HS-5 (cell line): ENCODE results near the gene DMRT1.
A peak's percentile ranks its signal among the peaks of the same experiment; 100 is the strongest.
"Not testable (repeated sequence)": the region's sequence is repeated elsewhere in the genome, so short reads cannot be mapped to it uniquely, and the experiment has no call there.

ENCODE experiments used
- DNase-seq: peaks from one replicate; pipeline ENCODE4 v3.0.0-alpha.2; 2012; ENCODE audit warnings: low read depth

DMRT1 gene

DNA sequence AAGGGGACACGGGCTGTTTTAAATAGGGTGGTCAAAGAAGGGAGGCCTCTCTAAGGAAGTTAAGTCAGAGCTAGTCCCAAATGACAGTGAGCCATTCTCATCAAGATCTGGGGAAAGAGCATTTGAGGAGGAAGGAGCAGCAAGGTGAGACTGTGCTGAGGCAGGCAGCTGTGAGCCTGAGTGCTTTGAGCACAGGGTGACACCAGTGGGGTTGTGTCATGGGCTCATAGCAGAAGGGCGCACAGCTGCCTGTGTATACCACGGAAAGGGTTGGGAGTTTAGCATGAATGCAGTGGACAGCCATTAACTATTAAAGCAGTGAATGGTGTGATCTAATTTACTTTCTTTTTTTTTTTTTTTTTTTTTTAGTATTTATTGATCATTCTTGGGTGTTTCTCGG lies 19.2 kb downstream of the DMRT1 start:
- no peak for DNase-seq

DNA sequence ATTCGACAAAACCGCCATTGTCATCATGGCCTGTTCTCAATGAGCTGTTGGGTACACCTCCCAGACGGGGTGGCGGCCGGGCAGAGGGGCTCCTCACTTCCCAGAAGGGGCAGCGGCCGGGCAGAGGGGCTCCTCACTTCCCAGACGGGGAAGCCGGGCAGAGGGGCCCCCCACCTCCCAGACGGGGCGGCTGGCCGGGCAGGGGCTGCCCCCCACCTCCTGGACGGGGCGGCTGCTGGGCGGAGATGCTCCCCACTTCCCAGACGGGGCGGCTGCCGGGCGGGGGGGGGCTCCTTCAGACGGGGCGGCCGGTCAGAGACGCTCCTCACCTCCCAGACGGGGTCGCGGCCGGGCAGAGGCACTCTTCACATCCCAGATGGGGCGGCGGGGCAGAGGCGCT lies 20.0 kb downstream of the DMRT1 start:
- DNase-seq = not testable (repeated sequence)

DNA sequence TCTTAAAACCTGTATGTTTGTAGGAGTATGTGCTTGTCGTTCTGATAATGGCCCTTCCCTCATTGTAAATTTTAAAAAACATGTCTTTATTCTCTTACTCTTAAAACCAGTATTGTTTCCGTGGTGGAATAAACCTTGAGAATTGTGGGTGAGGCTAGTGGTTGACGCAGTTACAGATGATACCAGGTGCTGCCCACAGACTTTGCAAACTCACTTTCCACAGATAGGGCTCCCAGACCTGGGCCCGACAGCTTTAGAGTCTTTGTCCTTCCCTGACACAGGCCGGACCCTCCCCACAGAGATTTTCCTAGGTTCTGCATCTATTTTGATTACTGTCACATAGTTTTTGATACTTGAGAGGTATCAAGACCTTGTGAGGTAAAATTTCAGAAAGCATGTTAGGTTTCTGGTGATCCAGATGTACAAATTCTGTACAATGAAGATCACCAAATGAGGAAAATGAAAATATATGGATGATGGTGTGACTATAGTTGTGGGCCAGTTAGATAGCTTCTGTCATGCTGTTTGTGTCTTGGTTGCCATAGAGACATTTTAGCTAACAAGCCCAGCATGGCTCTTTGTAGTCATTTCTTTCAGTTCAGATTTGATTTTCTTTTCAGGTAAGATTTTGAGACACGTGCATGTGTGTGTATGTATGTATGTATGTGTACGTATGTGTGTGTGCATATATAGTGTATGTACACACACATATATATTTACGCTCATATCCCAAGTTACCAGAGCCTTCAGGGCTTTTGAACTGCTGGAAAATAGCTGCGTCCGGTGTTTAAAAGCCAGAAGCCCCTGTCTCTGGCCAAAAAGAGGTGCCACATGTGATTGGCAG lies 33.8 kb downstream of the DMRT1 start:
- DNase-seq = no peak

DNA sequence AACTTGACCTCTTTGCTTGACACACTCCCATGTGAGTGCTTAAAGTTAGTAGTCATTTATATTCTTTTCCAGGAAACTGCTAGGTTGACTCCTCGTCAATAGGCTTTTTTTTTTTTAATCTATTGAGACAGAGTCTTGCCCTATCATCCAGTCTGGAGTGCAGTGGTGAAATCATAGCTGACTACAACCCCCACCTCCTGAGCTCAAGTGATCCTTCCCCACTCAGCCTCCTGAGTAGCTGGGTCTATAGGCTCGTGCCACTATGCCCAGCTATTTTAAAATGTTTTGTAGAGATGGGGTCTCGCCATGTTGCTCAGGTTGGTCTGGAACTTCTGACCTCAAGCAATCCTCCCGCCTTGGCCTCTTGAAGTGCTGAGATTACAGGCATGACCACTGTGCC lies 34.9 kb downstream of the DMRT1 start:
- DNase-seq = no peak

DNA sequence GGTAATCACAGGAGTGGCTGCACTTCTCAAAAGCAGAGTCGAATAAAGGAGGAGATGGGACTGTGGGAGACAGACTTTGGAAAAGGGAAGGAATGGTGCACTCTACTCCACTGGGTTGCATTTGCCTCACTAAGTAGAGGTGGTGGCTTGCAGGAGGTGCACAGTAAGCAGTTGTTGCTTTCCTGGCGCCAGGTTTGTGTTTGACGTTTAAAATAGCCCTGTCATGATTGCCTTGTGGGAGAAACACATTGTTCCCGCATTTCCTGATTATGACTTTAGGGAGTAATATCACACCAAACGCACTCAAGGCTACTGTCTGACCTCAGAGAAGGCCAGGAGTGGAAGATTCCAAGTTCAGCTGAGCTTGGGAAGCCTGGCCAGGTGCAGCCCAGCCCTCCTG lies 36.7 kb downstream of the DMRT1 start:
- DNase-seq = no peak

GRCh38 chr9:880725-881124 lies 39.2 kb downstream of the DMRT1 start:
- DNase-seq = no peak

GRCh38 chr9:882416-882924 lies 41.0 kb downstream of the DMRT1 start:
- no peak for DNase-seq

DNA sequence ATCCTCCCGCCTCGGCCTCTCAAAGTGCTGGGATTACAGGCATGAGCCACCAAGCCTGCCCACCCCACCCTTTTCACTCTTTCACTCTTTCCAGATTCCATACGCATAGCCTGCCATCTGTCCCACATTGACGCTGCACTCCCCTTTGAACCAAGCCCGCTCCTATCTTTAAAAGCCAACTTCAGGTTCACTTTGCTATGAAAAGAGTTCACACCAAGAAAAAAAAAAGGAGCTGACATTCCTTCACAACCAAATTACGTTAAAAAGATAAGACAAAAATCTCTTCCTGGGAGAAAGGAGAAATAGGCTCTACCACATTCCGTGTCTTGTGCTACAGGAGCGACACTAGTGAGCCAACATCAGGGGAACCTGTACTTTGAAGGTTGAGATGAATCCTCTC lies 41.5 kb downstream of the DMRT1 start:
- DNase-seq = no peak

DNA sequence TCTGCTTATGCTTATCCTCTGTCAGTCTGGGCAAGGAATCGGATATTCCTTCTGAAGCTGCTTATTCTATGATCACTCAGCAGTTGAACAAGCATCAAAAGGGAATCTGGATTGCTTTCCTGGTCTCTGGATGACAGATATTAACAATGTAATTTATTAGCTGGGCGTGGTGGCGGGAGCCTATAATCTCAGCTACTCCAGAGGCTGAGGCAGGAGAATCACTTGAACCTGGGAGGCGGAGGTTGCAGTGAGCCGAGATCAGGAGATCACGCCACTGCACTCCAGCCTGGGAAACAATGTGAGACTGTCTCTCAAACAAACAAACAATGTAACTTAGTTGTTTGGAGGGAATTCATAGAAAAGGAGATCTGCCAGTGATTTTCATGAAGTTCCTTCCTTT lies 45.4 kb downstream of the DMRT1 start:
- DNase-seq = no peak

DNA sequence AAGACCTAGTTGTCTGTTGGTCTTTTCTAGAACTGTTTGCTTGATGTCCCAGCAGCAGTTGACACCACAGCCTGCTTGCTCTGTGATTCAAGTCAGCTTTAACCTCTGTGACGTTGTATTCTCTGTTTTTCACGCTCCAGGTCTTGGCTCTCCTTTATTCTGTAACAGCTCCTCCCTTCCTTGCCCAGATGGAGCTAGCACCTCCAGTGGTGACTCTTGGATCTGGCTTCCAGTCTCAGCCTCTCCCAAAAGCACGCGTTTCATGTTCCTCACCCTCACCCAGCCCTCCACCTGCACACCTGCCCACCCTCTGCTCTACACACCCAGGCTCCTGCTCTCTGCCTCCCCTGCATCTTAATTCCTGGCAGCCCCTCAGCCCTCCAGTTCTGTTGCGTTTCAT lies 50.6 kb downstream of the DMRT1 start:
- no peak for DNase-seq

DNA sequence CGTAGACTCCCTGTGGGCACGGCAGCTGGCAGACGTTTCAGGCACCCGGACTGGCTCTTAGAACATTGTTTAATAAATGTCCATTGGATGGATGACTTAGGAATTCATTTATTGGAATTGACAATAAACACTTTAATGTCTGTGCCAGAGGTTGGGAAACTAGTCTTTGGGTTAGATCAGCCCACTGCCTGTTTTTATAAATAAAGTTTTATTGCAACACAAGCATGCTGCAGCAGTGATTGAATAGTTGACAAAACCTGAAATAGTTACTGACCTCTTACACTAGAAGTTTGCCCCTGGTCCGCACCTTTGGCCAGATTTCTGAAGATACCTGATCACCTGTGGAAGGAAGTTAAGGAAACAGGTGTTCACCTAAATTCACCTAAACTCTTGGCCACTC lies 51.6 kb downstream of the DMRT1 start:
- no peak for DNase-seq

DNA sequence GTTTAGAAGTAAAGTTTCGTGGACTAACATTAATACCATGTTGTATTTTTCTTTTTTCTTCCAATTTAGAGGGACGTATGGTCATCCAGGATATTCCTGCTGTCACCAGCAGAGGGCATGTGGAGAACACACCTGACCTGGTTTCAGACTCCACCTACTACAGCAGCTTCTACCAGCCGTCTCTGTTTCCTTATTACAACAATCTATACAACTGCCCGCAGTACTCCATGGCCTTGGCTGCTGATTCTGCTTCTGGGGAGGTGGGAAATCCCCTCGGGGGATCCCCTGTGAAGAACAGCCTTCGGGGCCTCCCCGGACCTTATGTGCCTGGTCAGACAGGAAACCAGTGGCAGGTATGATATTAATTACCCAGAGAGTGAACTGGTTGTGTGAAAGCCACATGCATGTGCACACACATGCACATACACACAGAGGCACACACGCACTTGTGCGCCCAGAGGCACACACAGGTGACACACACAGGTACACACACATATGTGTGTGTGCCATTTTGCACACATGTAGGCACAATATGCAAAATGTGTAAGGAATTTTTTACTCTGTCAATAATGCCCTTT lies 52.4 kb downstream of the DMRT1 start:
- DNase-seq = peak; percentile 33

GRCh38 chr9:899440-900184 lies 58.1 kb downstream of the DMRT1 start:
- no peak for DNase-seq

- no peak for DNase-seq
Measured at GRCh38 chr9:903886-904285, 62.4 kb downstream of the DMRT1 start.

GRCh38 chr9:905906-906305 lies 64.4 kb downstream of the DMRT1 start:
- DNase-seq = no peak

GRCh38 chr9:908536-909205 lies 67.2 kb downstream of the DMRT1 start:
- DNase-seq = no peak

DNA sequence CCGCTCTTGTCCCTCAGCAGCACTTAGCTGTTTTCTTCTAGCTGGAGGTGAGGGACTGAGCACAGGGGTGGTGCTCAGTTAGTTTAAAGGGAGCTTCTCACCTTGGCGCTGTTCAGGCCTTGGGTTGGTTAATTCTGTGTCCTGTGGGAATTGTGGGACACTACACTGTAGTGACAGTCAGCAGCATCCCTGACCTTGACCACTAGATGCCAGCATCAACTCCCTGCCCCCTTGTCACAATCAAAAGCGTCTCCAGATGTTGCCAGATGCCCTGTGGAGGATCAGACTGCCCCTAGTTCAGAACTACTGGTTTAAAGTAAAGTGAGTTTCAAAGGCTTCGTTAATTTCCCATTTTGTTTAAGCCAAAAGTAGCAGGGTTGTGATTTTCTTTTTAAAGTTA lies 69.5 kb downstream of the DMRT1 start:
- no peak for DNase-seq

GRCh38 chr9:912776-913175 lies 71.3 kb downstream of the DMRT1 start:
- no peak for DNase-seq

DNA sequence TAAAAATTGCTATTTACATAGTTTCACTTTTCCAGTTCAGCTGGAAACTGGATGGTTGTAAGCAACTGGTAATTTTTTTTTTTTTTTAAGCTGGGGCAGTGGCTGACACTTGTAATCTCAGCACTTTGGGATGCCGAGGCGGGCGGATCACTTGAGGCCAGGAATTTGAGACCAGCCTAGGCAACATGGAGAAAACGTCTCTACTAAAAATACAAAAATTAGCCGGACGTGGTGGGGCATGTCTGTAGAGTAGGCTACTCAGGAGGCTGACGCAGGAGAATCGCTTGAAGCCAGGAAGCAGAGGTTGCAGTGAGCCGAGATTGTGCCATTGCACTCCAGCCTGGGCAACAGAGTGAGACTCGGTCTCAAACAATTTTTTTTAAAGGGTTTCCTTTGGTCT lies 72.0 kb downstream of the DMRT1 start:
- DNase-seq = not testable (repeated sequence)

DNA sequence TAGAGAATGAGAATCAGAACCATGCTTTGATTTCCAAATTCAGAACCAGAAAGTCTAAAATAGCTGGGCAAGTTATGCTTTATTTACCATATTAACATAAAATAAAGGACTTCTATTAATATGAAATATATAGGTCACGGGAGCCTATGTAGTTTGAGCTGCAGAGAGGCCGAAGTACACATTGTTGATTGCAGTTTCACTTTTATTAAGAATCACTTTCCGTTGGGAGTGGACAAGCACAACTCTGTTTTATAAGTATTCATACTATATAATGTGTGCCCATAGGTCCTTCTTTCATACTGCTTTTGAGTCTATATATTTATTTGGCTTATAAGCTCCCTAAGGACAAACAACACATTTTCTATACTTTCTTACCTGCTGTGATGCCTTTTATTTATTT lies 76.2 kb downstream of the DMRT1 start:
- DNase-seq = no peak

DNA sequence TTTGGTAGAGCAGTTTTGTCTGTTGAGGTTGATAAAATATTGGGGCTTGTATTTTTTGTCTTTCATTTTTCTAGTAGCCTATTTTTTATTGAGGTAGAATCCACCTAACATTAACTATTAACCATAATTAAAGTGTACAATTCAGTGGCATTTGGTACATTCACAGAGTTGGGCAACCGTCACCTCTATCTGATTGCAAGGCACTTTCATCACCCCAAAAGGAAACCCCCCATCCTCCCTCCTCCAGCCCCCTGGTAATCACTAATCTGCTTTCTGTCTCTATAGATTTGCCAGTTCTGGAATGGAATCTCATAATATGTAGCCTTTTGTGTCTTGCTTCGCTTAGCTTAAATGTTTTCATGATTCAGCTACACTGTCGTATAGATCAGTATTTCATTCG lies 79.4 kb downstream of the DMRT1 start:
- no peak for DNase-seq

- DNase-seq = no peak
Measured at GRCh38 chr9:922171-922570, 80.7 kb downstream of the DMRT1 start.
